OCI-LY1 (cell line): ENCODE data around the gene PI16.
A peak's percentile ranks its signal among the peaks of the same experiment; 100 is the strongest.

Experiments
- H2AFZ ChIP-seq: fragments of 200-600 bp; sonication (generic), shearing (Covaris generic); 2 replicates; pipeline ENCODE4 v1.6.0; 2014; ENCODE audit warnings: antibody characterized with exemption, mild to moderate bottlenecking, low read length
- H3F3A ChIP-seq: fragments of 200-600 bp; sonication (generic), shearing (Covaris generic); 2 replicates; pipeline ENCODE4 v1.6.0; 2014; ENCODE audit warnings: mild to moderate bottlenecking, antibody characterized with exemption, low read length, moderate library complexity; ENCODE audit not compliant: insufficient read depth
- H3K27ac ChIP-seq: fragments of 200-600 bp; sonication (generic); 2 replicates; pipeline ENCODE4 v1.5.1; 2014; ENCODE audit warnings: low read length, mixed run types, mild to moderate bottlenecking, low read depth; ENCODE audit not compliant: poor library complexity, severe bottlenecking
- H3K27me3 ChIP-seq: fragments of 200-600 bp; sonication (generic); 2 replicates; pipeline ENCODE4 v1.6.0; 2014; ENCODE audit warnings: antibody characterized with exemption, mild to moderate bottlenecking, low read length, moderate library complexity; ENCODE audit not compliant: insufficient read depth
- H3K36me3 ChIP-seq: fragments of 200-600 bp; sonication (generic); 2 replicates; pipeline ENCODE4 v1.6.1; 2014; ENCODE audit warnings: mild to moderate bottlenecking, antibody characterized with exemption, low read length, moderate library complexity, mixed read lengths; ENCODE audit not compliant: insufficient read depth
- H3K4me1 ChIP-seq: fragments of 200-600 bp; sonication (generic); 2 replicates; pipeline ENCODE4 v1.5.1; 2014; ENCODE audit warnings: mild to moderate bottlenecking, low read length, moderate library complexity; ENCODE audit not compliant: insufficient read depth, severe bottlenecking
- H3K4me2 ChIP-seq: fragments of 200-600 bp; sonication (generic), shearing (Covaris generic); 2 replicates; pipeline ENCODE4 v1.6.1; 2014; ENCODE audit warnings: low read length
- H3K4me3 ChIP-seq: fragments of 200-600 bp; sonication (generic); 2 replicates; pipeline ENCODE4 v1.5.1; 2014; ENCODE audit warnings: low read length, low read depth, mild to moderate bottlenecking, mixed read lengths; ENCODE audit not compliant: poor library complexity, severe bottlenecking
- H3K79me2 ChIP-seq: fragments of 200-600 bp; shearing (Covaris generic); 2 replicates; pipeline ENCODE4 v1.6.1; 2016; ENCODE audit warnings: mixed run types, low read length, mixed read lengths; ENCODE audit not compliant: insufficient read depth
- H3K9ac ChIP-seq: fragments of 200-600 bp; sonication (generic), shearing (Covaris generic); 2 replicates; pipeline ENCODE4 v1.6.1; 2014; ENCODE audit warnings: mild to moderate bottlenecking, low read length, mixed read lengths
- H3K9me2 ChIP-seq: fragments of 200-600 bp; sonication (generic), shearing (Covaris generic); 2 replicates; pipeline ENCODE4 v1.6.1; 2014; ENCODE audit warnings: low read depth, mild to moderate bottlenecking, low read length, mixed read lengths
- H3K9me3 ChIP-seq: fragments of 200-600 bp; shearing (Covaris generic); 2 replicates; pipeline ENCODE4 v1.6.1; 2014; ENCODE audit warnings: low read length, mixed read lengths
- H4K20me1 ChIP-seq: fragments of 200-600 bp; sonication (generic), shearing (Covaris generic); 2 replicates; pipeline ENCODE4 v1.6.0; 2016; ENCODE audit warnings: mild to moderate bottlenecking, low read length; ENCODE audit not compliant: insufficient read depth
- CTCF ChIP-seq: fragments of 200-600 bp; sonication (generic), shearing (Covaris generic); IDR thresholded peaks from 2 replicates; pipeline ENCODE4 v1.5.1; 2017; ENCODE audit warnings: mild to moderate bottlenecking, antibody characterized with exemption, low read length, moderate library complexity, mixed read lengths
- EZH2 ChIP-seq: fragments of 200-600 bp; sonication (generic), shearing (Covaris generic); IDR thresholded peaks from 2 replicates; pipeline ENCODE4 v1.8.0; 2017; ENCODE audit warnings: borderline replicate concordance, mixed run types, mild to moderate bottlenecking, antibody characterized with exemption, low read length, moderate library complexity, mixed read lengths

Gene PI16

GRCh38 chr6:36964349-36964748 is 9.8 kb downstream of the PI16 start:
- TF ChIP-seq CTCF (no peak), EZH2 (no peak)
- Histone ChIP-seq H3F3A (no peaks in the 10 kb centered on the region), H3K4me2 (no peak overlapping the region), H3K36me3 (peaks cover 24% of the 10 kb centered on the region), H3K9ac (no peak overlapping the region), H3K27ac (peak overlapping the region; percentile 0), H3K9me2 (no peaks in the 10 kb centered on the region), H3K4me1 (peaks cover 16% of the 10 kb centered on the region), H3K27me3 (no peaks in the 10 kb centered on the region), H3K9me3 (no peaks in the 10 kb centered on the region), H4K20me1 (no peaks in the 10 kb centered on the region), H2AFZ (no peak overlapping the region), H3K4me3 (no peak overlapping the region), H3K79me2 (no peaks in the 10 kb centered on the region)

GRCh38 chr6:36964908-36965307 is 10.4 kb downstream of the PI16 start:
- Histone ChIP-seq H3K27me3 (no peaks in the 10 kb centered on the region), H3K36me3 (peaks cover 29% of the 10 kb centered on the region), H3K9me3 (no peaks in the 10 kb centered on the region), H3K9ac (no peak overlapping the region), H3K27ac (no peak overlapping the region), H3K79me2 (no peaks in the 10 kb centered on the region), H2AFZ (no peak overlapping the region), H3F3A (no peaks in the 10 kb centered on the region), H3K9me2 (no peaks in the 10 kb centered on the region), H3K4me2 (no peak overlapping the region), H3K4me3 (no peak overlapping the region), H3K4me1 (peaks cover 16% of the 10 kb centered on the region), H4K20me1 (no peaks in the 10 kb centered on the region)
- TF ChIP-seq CTCF, result no peak
- no peak for TF ChIP-seq EZH2

- Histone ChIP-seq H4K20me1 (no peaks in the 10 kb centered on the region), H3K36me3 (peaks cover 53% of the 10 kb centered on the region)
These were observed 12.8 kb downstream of the PI16 start for GRCh38 chr6:36967301-36967700.

More at GRCh38 chr6:36967301-36967700, 12.8 kb downstream of the PI16 start:
- Histone ChIP-seq H3K4me2 (no peak overlapping the region), H3K4me3 (no peak overlapping the region), H3K27me3 (no peaks in the 10 kb centered on the region), H3K9me3 (no peaks in the 10 kb centered on the region), H2AFZ (no peak overlapping the region), H3F3A (no peaks in the 10 kb centered on the region), H3K27ac (no peak overlapping the region), H3K79me2 (no peaks in the 10 kb centered on the region), H3K9ac (no peak overlapping the region), H3K9me2 (no peaks in the 10 kb centered on the region), H3K4me1 (peaks cover 16% of the 10 kb centered on the region)
- no peak for TF ChIP-seq CTCF
- TF ChIP-seq EZH2, result no peak
